Sigmoid colon (tissue), 7 donors: ENCODE measurements around the gene TOR2A. TPM values are rescaled to one million over a fixed set of nuclear protein-coding genes. Genes with fewer than 3 reads are reported as not detected.

Experiments
- DNase-seq: peaks from one replicate; pipeline ENCODE4 v3.0.0-alpha.2; 2019
- H3K27ac ChIP-seq, 4 donors: fragments of 200-600 bp; sonication (generic); one replicate each; pipeline ENCODE4 v1.5.1; 2016 to 2019; ENCODE audit warnings: mild to moderate bottlenecking in 1 of 4
- H3K27me3 ChIP-seq, 3 donors: fragments of 200-600 bp; sonication (generic); one replicate each; pipeline ENCODE4 v1.5.1; 2019; ENCODE audit warnings: mild to moderate bottlenecking in 1 of 3
- H3K36me3 ChIP-seq, 4 donors: fragments of 200-600 bp; sonication (generic); one replicate each; pipeline ENCODE4 v1.5.1; 2016 to 2019
- H3K4me1 ChIP-seq, 4 donors: fragments of 200-600 bp; sonication (generic); one replicate each; pipeline ENCODE4 v1.5.1; 2017 to 2019
- H3K4me3 ChIP-seq, 4 donors: fragments of 200-600 bp; sonication (generic); one replicate each; pipeline ENCODE4 v1.5.1; 2017 to 2019; ENCODE audit warnings: mild to moderate bottlenecking in 2 of 4, moderate library complexity in 1 of 4
- H3K9me3 ChIP-seq, 4 donors: fragments of 200-600 bp in 3 of 4; sonication (generic) in 3 of 4; one replicate each; pipeline versions ENCODE4 v1.5.1 to v1.6.1; 2013 to 2019
- CTCF ChIP-seq, 4 experiments: fragments of 450-650 bp in 3 of 4; fragments of 200-600 bp in 1 of 4; IDR thresholded peaks; one replicate each; pipeline ENCODE4 v1.5.1; 2016 to 2019; ENCODE audit warnings: antibody characterized with exemption in 4 of 4, mild to moderate bottlenecking in 3 of 4, moderate library complexity in 2 of 4
- EP300 ChIP-seq, 4 donors: sonication (generic); formaldehyde crosslinking; IDR thresholded peaks; one replicate each; pipeline ENCODE4 v1.6.1; 2017; ENCODE audit warnings: antibody characterized with exemption in 4 of 4
- POLR2A ChIP-seq, 2 donors: fragments of 450-650 bp; IDR thresholded peaks; one replicate each; pipeline ENCODE4 v1.6.1; 2016; ENCODE audit warnings: antibody characterized with exemption in 2 of 2, mild to moderate bottlenecking in 2 of 2, moderate library complexity in 2 of 2
- POLR2AphosphoS5 ChIP-seq, 4 donors: sonication (generic); formaldehyde crosslinking; IDR thresholded peaks; one replicate each; pipeline ENCODE4 v1.6.1; 2017; ENCODE audit warnings: antibody characterized with exemption in 4 of 4
- WGBS, 2 donors: extraction: QIAGEN DNeasy Blood & Tissue Kit; methylation state at CpG; one replicate each; pipeline ENCODE4 v1.1.7; 2013; 5-methylcytosine and 5-hydroxymethylcytosine counted together
- intact Hi-C: fragments of 100-400 bp; cut with DNase I; formaldehyde crosslinking; loops from one replicate; pipeline ENCODE4 v1.15.1; 2023
- polyA plus RNA-seq, 3 donors: library from polyadenylated mRNA; stranded (reverse); fragments of 200-250 nt; gene quantifications; one replicate each; pipeline ENCODE4 v1.2.3, GENCODE V29; 2013
- total RNA-seq, 4 donors: library from RNA; depleted of rRNA; stranded (reverse); fragments of >200 nt; gene quantifications; one replicate each; pipeline ENCODE4 v1.1.0, GENCODE V29; 2016
- donor health status: healthy with polysubstance abuse.
- donor health status: Bipolar disorder and iron deficiency.
- donor health status: healthy.

The TOR2A gene
- total and polyA plus RNA-seq, 7 donors, result 6.1 to 26.4 (median 10.4) TPM

GRCh38 chr9:127733614-127734013, 1.5 kb downstream of the TOR2A start:
- no peak for DNase-seq
- Histone ChIP-seq H3K27ac (no peak overlapping the region), H3K9me3 (no peaks in the 10 kb centered on the region), H3K27me3 (no peaks in the 10 kb centered on the region), H3K4me3 (no peak overlapping the region), H3K36me3 (peaks cover 0 to 17% (median 4%) of the 10 kb centered on the region in 4 donors), H3K4me1 (peaks cover 0 to 27% (median 16%) of the 10 kb centered on the region in 4 donors)
- TF ChIP-seq POLR2A (IDR thresholded peaks at IDR 0.05) (no peak), CTCF (IDR thresholded peaks at IDR 0.05) (no peak), POLR2AphosphoS5 (IDR thresholded peaks at IDR 0.05) (no peak), EP300 (IDR thresholded peaks at IDR 0.05) (no peak)
- 71 to 83% methylated on average over 2 of the region's 2 CpGs for WGBS, 2 donors
- intact Hi-C loops, result loop anchor here (1.0 to 5.0 kb wide), 5 partner anchors 121 to 231 kb away; partner anchors contain the start of genes ST6GALNAC4 and STXBP1

GRCh38 chr9:127732444-127732843, 2.6 kb downstream of the TOR2A start:
- Histone ChIP-seq H3K36me3 (peaks cover 0 to 17% (median 4%) of the 10 kb centered on the region in 4 donors), H3K27me3 (no peaks in the 10 kb centered on the region), H3K9me3 (no peaks in the 10 kb centered on the region), H3K4me1 (peaks cover 0 to 27% (median 16%) of the 10 kb centered on the region in 4 donors), H3K4me3 (no peak overlapping the region), H3K27ac (peak overlapping the region in 2 of 4 donors; percentile 13 to 19)
- no peak for DNase-seq
- WGBS, 2 donors, result 96 to 97% methylated on average over 21 of the region's 21 CpGs
- TF ChIP-seq EP300 (IDR thresholded peaks at IDR 0.05), result no peak
- TF ChIP-seq CTCF (IDR thresholded peaks at IDR 0.05), result no peak
- intact Hi-C loops, result loop anchor here (5.0 kb wide), 2 partner anchors 120 to 230 kb away; partner anchors contain the start of gene STXBP1

GRCh38 chr9:127731938-127732337, 3.2 kb downstream of the TOR2A start:
- DNase-seq, result peak; percentile 80
- no peak overlapping the region for H3K4me3 ChIP-seq
- no peaks in the 10 kb centered on the region for H3K27me3 ChIP-seq
- intact Hi-C loops, result loop anchor here (5.0 kb wide), 2 partner anchors 120 to 230 kb away; partner anchors contain the start of gene STXBP1
- H3K4me1 ChIP-seq, result peaks cover 0 to 27% (median 16%) of the 10 kb centered on the region in 4 donors
- H3K27ac ChIP-seq, result peak overlapping the region in 2 of 4 donors; percentile 13 to 19
- H3K9me3 ChIP-seq, result no peaks in the 10 kb centered on the region
- no peak for TF ChIP-seq POLR2A (IDR thresholded peaks at IDR 0.05)
- peak; percentile 13 to 80 (median 50) for TF ChIP-seq POLR2AphosphoS5 (IDR thresholded peaks at IDR 0.05)
- H3K36me3 ChIP-seq, result peaks cover 0 to 17% (median 4%) of the 10 kb centered on the region in 4 donors
- 87% methylated on average over 16 of the region's 16 CpGs for WGBS, 2 donors

GRCh38 chr9:127730799-127731410, 4.2 kb downstream of the TOR2A start:
- Histone ChIP-seq H3K36me3 (peaks cover 0 to 17% (median 4%) of the 10 kb centered on the region in 4 donors), H3K27ac (no peak overlapping the region), H3K4me3 (no peak overlapping the region), H3K9me3 (no peaks in the 10 kb centered on the region), H3K27me3 (no peaks in the 10 kb centered on the region), H3K4me1 (peaks cover 0 to 27% (median 16%) of the 10 kb centered on the region in 4 donors)
- intact Hi-C loops, result loop anchor here (5.0 kb wide), 2 partner anchors 119 to 229 kb away; partner anchors contain the start of gene STXBP1
- TF ChIP-seq EP300 (IDR thresholded peaks at IDR 0.05) (no peak), CTCF (IDR thresholded peaks at IDR 0.05) (no peak), POLR2A (IDR thresholded peaks at IDR 0.05) (no peak), POLR2AphosphoS5 (IDR thresholded peaks at IDR 0.05) (no peak)
- 90% methylated on average over 9 of the region's 9 CpGs for WGBS, 2 donors
- no peak for DNase-seq

GRCh38 chr9:127730262-127730661, 4.8 kb downstream of the TOR2A start:
- peaks cover 0 to 17% (median 4%) of the 10 kb centered on the region in 4 donors for H3K36me3 ChIP-seq
- intact Hi-C loops, result loop anchor here (5.0 kb wide), 2 partner anchors 118 to 228 kb away; partner anchors contain the start of gene STXBP1
- no peak for TF ChIP-seq EP300 (IDR thresholded peaks at IDR 0.05)
- 91 to 92% methylated on average over 9 of the region's 9 CpGs for WGBS, 2 donors
- no peaks in the 10 kb centered on the region for H3K9me3 ChIP-seq
- H3K4me3 ChIP-seq, result no peak overlapping the region
- peaks cover 0 to 22% (median 13%) of the 10 kb centered on the region in 4 donors for H3K4me1 ChIP-seq
- no peaks in the 10 kb centered on the region for H3K27me3 ChIP-seq
- no peak for DNase-seq
- H3K27ac ChIP-seq, result no peak overlapping the region
